Psoas muscle (tissue), 8 donors: ENCODE measurements around the gene KCTD7. TPM values are rescaled to one million over a fixed set of nuclear protein-coding genes. Genes with fewer than 3 reads are reported as not detected.
"Not testable (repeated sequence)": the region's sequence is repeated elsewhere in the genome, so short reads cannot be mapped to it uniquely, and the experiment has no call there.

Source experiments
- ATAC-seq, 4 donors: fragments of 200-7000 bp; cut with Tn5 transposase; one replicate each; pipeline ENCODE4 v1.9.1; 2020; ENCODE audit warnings: moderate library complexity in 3 of 4, mild to moderate bottlenecking in 2 of 4
- DNase-seq, 2 donors: peaks; one replicate each; pipeline ENCODE4 v3.0.0-alpha.2; 2020
- H3K27ac ChIP-seq: fragments of 200-600 bp; one replicate; pipeline ENCODE4 v1.8.0; 2022
- H3K27me3 ChIP-seq, 3 donors: fragments of 200-600 bp in 1 of 3; one replicate each; pipeline versions ENCODE4 v1.6.1 to v1.8.0; 2013 to 2022; ENCODE audit warnings: low read length in 2 of 3, mild to moderate bottlenecking in 2 of 3, moderate library complexity in 1 of 3; ENCODE audit not compliant: insufficient read depth in 3 of 3
- H3K36me3 ChIP-seq, 2 donors: fragments of 200-600 bp in 1 of 2; one replicate each; pipeline versions ENCODE4 v1.6.1 to v1.8.0; 2013 to 2022; ENCODE audit warnings: low read depth in 1 of 2, mild to moderate bottlenecking in 1 of 2, moderate library complexity in 1 of 2; ENCODE audit not compliant: insufficient read depth in 1 of 2
- H3K4me1 ChIP-seq: fragments of 200-600 bp; one replicate; pipeline ENCODE4 v1.8.0; 2022
- H3K4me3 ChIP-seq: fragments of 200-600 bp; one replicate; pipeline ENCODE4 v1.8.0; 2022; ENCODE audit warnings: mild to moderate bottlenecking
- H3K9me3 ChIP-seq: fragments of 200-600 bp; one replicate; pipeline ENCODE4 v1.8.0; 2022
- CTCF ChIP-seq: fragments of 200-600 bp; IDR thresholded peaks from one replicate; pipeline ENCODE4 v1.8.0; 2022; ENCODE audit warnings: antibody characterized with exemption
- WGBS, 3 donors: extraction: QIAGEN DNeasy Blood & Tissue Kit; methylation state at CpG; one replicate each; pipeline versions ENCODE4 v1.1.6 to v1.1.7; 2013; 5-methylcytosine and 5-hydroxymethylcytosine counted together
- intact Hi-C, 2 donors: fragments of 100-400 bp; cut with DNase I; formaldehyde crosslinking; loops; one replicate each; pipeline versions ENCODE4 v1.11.0 to v1.14.2; 2022
- polyA plus RNA-seq, 3 donors: library from polyadenylated mRNA; stranded (reverse); fragments of 200-250 nt; gene quantifications; one replicate each; pipeline ENCODE4 v1.2.3, GENCODE V29; 2013
- total RNA-seq, 4 donors: library from RNA; stranded (reverse); fragmentation: NEBNext Ultra II Directional in 2 of 4; extraction: Animal tissue kit (Norgen Biotek cat#: 25700) in 2 of 4; gene quantifications; one replicate each; pipeline versions ENCODE4 v1.2.1 to v1.2.4, GENCODE V29; 2021 to 2023
- donor health status: healthy with polysubstance abuse.
- donor health status: DM: no; HTN: no; CAD: no; lungs with moderate emphysema.
- donor health status: Bipolar disorder and iron deficiency.
- donor health status: healthy.
- donor health status: DM: yes; HTN: yes; CAD: no.
- donor health status: DM: no; HTN: no; CAD: no.
- donor health status: DM: no; HTN: no; CAD: no.
- donor health status: DM: yes; HTN: yes; CAD: no.

KCTD7 gene
- total and polyA plus RNA-seq, 7 donors = 2.2 to 9.8 (median 4.0) TPM

DNA sequence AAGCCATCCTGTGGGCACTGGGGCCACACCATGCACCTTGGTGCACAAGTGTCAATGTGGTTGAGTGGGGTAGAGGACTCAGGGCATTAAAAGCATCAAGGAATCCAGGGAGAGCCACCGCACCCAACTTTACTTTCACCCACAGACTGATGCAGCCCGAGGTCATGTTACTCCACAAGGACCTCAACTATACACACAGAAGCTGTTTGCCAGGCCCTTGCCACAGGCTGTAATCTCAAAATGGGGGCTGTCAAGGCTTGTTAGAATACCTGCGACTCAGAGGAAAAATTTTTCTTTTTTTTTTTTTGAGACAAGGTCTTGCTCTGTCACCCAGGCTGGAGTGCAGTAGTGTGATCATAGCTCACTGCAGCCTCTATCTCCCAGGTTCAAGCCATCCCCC is 26.5 kb upstream of the KCTD7 start:
- 86 to 90% (median 88%) methylated on average over 3 of the region's 3 CpGs for WGBS, 3 donors
- ATAC-seq (no peak), DNase-seq (no peak)
- no peaks in the 10 kb centered on the region for H3K9me3 ChIP-seq
- intact Hi-C loops = no loop called here
- TF ChIP-seq CTCF = no peak
- H3K36me3 ChIP-seq = no peaks in the 10 kb centered on the region
- no peak overlapping the region for H3K27ac ChIP-seq
- H3K4me3 ChIP-seq = no peak overlapping the region
- H3K4me1 ChIP-seq = no peaks in the 10 kb centered on the region
- no peaks in the 10 kb centered on the region for H3K27me3 ChIP-seq

DNA sequence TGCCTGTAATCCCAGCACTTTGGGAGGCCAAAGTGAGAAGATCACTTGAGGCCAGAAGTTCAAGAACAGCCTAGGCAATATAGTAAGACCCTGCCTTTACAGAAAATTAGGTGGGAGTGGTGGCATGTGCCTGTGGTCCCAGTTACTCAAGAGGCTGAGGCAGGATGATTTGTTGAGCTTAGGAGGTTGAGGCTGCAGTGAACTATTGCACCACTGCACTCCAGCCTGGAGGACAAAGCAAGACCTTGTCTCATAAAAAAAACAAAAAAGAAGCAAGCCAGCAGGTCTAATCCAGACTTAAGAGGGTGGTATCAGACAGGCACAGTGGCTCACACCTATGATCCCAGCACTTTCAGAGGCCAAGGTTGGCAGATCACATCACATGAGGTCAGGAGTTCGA is 24.5 kb upstream of the KCTD7 start:
- DNase-seq (no peak), ATAC-seq (no peak)
- intact Hi-C loops = no loop called here
- no peaks in the 10 kb centered on the region for H3K36me3 ChIP-seq
- WGBS, 3 donors = 91 to 100% (median 94%) methylated on average over 1 of the region's 1 CpG
- H3K27ac ChIP-seq = no peak overlapping the region
- H3K4me1 ChIP-seq = no peaks in the 10 kb centered on the region
- H3K4me3 ChIP-seq = no peak overlapping the region
- H3K9me3 ChIP-seq = no peaks in the 10 kb centered on the region
- H3K27me3 ChIP-seq = no peaks in the 10 kb centered on the region
- TF ChIP-seq CTCF = no peak

DNA sequence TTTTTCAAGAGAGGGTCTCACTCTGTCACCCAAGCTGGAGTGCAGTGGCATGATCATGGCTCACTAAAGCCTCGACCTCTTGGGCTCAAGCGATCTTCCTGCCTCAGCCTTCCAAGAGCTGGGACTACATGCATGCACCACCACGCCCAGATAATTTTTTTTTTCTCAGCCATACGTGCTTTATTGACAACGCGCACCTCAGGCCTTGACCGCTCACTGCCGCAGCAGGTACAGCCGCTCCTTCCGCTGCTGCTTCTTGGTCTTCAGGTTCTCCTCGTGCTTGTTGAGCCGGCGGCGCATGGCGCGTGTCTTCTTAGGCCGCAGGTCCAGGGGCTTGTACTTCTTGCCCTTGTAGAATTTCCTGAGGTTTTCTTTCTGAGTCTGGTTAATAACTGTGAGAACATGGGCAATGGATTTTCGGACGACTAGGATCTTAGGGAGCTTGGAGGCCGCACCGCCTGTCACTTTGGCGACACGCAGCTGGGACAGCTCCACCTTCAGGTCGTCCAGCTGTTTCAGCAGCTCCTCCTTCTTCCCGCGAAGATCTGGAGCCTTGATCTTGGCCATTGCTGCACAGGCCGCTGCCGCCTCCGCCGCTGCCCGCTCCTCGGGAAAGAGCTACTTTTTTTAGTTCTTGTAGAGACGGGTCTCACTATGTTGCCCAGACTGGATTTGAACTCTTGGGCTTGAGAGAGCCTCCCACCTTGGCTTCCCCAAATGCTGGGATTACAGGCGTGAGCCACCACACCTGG is 22.0 kb upstream of the KCTD7 start:
- DNase-seq, H3K27ac ChIP-seq, H3K4me1 ChIP-seq, ATAC-seq, H3K4me3 ChIP-seq, intact Hi-C loops, H3K9me3 ChIP-seq, H3K36me3 ChIP-seq, H3K27me3 ChIP-seq: not testable (repeated sequence)
- 88 to 92% (median 90%) methylated on average over 34 of the region's 34 CpGs for WGBS, 3 donors

- no peak for ATAC-seq
- DNase-seq = no peak
- H3K4me3 ChIP-seq = no peak overlapping the region
- TF ChIP-seq CTCF = no peak
- no peak overlapping the region for H3K27ac ChIP-seq
- intact Hi-C loops = no loop called here
- no peaks in the 10 kb centered on the region for H3K4me1 ChIP-seq
- no peaks in the 10 kb centered on the region for H3K27me3 ChIP-seq
- H3K36me3 ChIP-seq = no peaks in the 10 kb centered on the region
- WGBS, 3 donors = 45 to 58% (median 56%) methylated on average over 3 of the region's 3 CpGs
- H3K9me3 ChIP-seq = no peaks in the 10 kb centered on the region
Observed at GRCh38 chr7:66609176-66609575, 19.5 kb upstream of the KCTD7 start.

DNA sequence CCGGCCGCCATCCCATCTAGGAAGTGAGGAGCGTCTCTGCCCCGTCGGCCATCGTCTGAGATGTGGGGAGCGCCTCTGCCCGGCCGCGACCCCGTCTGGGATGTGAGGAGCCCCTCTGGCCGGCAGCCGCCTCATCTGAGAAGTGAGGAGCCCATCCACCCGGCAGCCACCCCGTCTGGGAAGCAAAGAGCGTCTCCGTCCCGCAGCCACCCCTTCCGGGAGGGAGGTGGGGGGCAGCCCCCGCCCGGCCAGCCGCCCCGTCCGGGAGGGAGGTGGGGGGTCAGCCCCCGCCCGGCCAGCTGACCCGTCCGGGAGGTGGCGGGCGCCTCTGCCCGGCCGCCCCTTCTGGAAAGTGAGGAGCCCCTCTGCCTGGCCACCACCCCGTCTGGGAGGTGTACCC is 14.1 kb upstream of the KCTD7 start:
- H3K4me1 ChIP-seq, DNase-seq, H3K36me3 ChIP-seq, ATAC-seq, H3K27ac ChIP-seq, intact Hi-C loops, H3K27me3 ChIP-seq, H3K9me3 ChIP-seq, H3K4me3 ChIP-seq: not testable (repeated sequence)
- WGBS, 3 donors = 93 to 97% (median 94%) methylated on average over 17 to 33 of the region's 33 CpGs

DNA sequence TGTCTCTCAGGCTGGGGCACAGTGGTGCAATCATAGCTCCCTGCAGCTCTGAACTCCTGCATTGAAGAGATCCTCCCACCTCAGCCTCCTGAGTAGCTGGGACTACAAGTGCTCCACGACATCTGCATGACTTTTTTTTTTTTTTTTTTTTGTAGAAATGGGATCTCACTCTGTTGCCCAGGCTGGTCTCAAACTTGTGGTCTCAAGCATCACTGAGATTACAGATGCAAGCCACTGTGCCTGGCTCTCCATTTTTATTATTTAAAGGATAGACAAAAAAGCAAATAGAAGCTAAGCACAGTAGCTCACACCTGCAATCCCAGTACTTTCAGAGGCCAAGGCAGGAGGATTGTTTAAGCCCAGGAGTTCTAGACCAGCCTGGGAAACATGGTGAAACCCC is 13.0 kb upstream of the KCTD7 start:
- Histone ChIP-seq H3K36me3 (no peaks in the 10 kb centered on the region), H3K4me3 (no peak overlapping the region), H3K4me1 (no peaks in the 10 kb centered on the region), H3K9me3 (no peaks in the 10 kb centered on the region), H3K27ac (no peak overlapping the region), H3K27me3 (no peaks in the 10 kb centered on the region)
- intact Hi-C loops = no loop called here
- no peak for TF ChIP-seq CTCF
- DNase-seq = no peak
- no peak for ATAC-seq
- 47 to 70% (median 59%) methylated on average over 1 of the region's 1 CpG for WGBS, 3 donors
